B cell (primary cell): ENCODE results near the gene PLAGL2.

Experiments
- EZH2 ChIP-seq: IDR thresholded peaks from 2 replicates; pipeline ENCODE4 v1.6.1; 2012; ENCODE audit warnings: borderline replicate concordance, low read depth, mild to moderate bottlenecking, moderate library complexity, low read length; ENCODE audit not compliant: insufficient read depth, poor library complexity, severe bottlenecking
- TF ChIP-seq, protein P1 (sequence below): fragments of 200-600 bp; IDR thresholded peaks from one replicate; pipeline ENCODE4 v1.8.0; 2022; ENCODE audit warnings: antibody characterized with exemption, mild to moderate bottlenecking

DNA sequence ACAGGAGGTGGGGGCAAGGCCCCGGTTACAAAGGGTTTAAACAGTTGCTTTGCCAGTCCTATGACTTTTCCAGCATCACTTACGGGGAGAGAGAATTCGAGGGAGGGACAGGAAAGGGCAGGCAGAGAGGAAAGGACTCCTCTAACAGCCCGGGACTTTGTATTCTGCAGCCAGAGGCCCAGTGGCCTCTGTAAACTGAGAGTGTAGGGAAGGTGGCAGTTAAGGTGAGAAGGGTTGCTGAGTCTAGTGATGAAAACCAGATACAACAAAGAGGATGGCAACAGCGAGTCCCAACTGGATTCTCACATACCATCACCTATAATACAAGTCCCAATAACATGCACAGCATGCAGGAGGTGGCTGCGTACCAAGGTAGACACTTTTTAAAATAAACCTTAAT lies 13.5 kb downstream of the PLAGL2 start:
- TF ChIP-seq, protein P1, sequence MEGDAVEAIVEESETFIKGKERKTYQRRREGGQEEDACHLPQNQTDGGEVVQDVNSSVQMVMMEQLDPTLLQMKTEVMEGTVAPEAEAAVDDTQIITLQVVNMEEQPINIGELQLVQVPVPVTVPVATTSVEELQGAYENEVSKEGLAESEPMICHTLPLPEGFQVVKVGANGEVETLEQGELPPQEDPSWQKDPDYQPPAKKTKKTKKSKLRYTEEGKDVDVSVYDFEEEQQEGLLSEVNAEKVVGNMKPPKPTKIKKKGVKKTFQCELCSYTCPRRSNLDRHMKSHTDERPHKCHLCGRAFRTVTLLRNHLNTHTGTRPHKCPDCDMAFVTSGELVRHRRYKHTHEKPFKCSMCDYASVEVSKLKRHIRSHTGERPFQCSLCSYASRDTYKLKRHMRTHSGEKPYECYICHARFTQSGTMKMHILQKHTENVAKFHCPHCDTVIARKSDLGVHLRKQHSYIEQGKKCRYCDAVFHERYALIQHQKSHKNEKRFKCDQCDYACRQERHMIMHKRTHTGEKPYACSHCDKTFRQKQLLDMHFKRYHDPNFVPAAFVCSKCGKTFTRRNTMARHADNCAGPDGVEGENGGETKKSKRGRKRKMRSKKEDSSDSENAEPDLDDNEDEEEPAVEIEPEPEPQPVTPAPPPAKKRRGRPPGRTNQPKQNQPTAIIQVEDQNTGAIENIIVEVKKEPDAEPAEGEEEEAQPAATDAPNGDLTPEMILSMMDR, result no peak
- TF ChIP-seq EZH2, result no peak
